ENCODE results near the gene C1R.

GRCh38 chr12:7064516-7064915, 27.7 kb downstream of the C1R start:
- TF ChIP-seq EP300 (IDR thresholded peaks at IDR 0.05; ENCODE audit: low read depth) (no peak), CTCF (IDR thresholded peaks at IDR 0.05) (no peak), POLR2A (IDR thresholded peaks at IDR 0.05) (no peak), POLR2AphosphoS5 (IDR thresholded peaks at IDR 0.05) (no peak)
